ENCODE results near the gene CHCHD3.

CHCHD3 gene

GRCh38 chr7:132766660-132767059, 315.2 kb downstream of the CHCHD3 start:
- peaks cover 24% of the 10 kb centered on the region for H3K27me3 Mint-ChIP-seq (ENCODE audit: low read depth, poor library complexity)
- H3K4me1 Mint-ChIP-seq: no peaks in the 10 kb centered on the region
- no peak for DNase-seq
- no peak overlapping the region for H3K4me3 Mint-ChIP-seq
- H3K27ac Mint-ChIP-seq: no peak overlapping the region
- H3K9me3 Mint-ChIP-seq: peaks cover 21% of the 10 kb centered on the region
- TF ChIP-seq, protein P1, sequence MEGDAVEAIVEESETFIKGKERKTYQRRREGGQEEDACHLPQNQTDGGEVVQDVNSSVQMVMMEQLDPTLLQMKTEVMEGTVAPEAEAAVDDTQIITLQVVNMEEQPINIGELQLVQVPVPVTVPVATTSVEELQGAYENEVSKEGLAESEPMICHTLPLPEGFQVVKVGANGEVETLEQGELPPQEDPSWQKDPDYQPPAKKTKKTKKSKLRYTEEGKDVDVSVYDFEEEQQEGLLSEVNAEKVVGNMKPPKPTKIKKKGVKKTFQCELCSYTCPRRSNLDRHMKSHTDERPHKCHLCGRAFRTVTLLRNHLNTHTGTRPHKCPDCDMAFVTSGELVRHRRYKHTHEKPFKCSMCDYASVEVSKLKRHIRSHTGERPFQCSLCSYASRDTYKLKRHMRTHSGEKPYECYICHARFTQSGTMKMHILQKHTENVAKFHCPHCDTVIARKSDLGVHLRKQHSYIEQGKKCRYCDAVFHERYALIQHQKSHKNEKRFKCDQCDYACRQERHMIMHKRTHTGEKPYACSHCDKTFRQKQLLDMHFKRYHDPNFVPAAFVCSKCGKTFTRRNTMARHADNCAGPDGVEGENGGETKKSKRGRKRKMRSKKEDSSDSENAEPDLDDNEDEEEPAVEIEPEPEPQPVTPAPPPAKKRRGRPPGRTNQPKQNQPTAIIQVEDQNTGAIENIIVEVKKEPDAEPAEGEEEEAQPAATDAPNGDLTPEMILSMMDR (IDR thresholded peaks at IDR 0.05): no peak
- no peaks in the 10 kb centered on the region for H3K36me3 Mint-ChIP-seq (ENCODE audit: low read depth)

- TF ChIP-seq, protein P1 (IDR thresholded peaks at IDR 0.05): no peak
- peaks cover 24% of the 10 kb centered on the region for H3K27me3 Mint-ChIP-seq (ENCODE audit: low read depth, poor library complexity)
- H3K27ac Mint-ChIP-seq: no peak overlapping the region
- no peak overlapping the region for H3K4me3 Mint-ChIP-seq
- H3K36me3 Mint-ChIP-seq (ENCODE audit: low read depth): no peaks in the 10 kb centered on the region
- peaks cover 21% of the 10 kb centered on the region for H3K9me3 Mint-ChIP-seq
- H3K4me1 Mint-ChIP-seq: no peaks in the 10 kb centered on the region
- no peak for DNase-seq
Measured at GRCh38 chr7:132765861-132766260, 316.0 kb downstream of the CHCHD3 start.

- Mint-ChIP-seq H3K27ac (no peak overlapping the region), H3K27me3 (ENCODE audit: low read depth, poor library complexity) (peaks cover 28% of the 10 kb centered on the region), H3K36me3 (ENCODE audit: low read depth) (no peaks in the 10 kb centered on the region), H3K4me3 (no peak overlapping the region), H3K4me1 (no peaks in the 10 kb centered on the region), H3K9me3 (peaks cover 10% of the 10 kb centered on the region)
- no peak for DNase-seq
- TF ChIP-seq, protein P1 (IDR thresholded peaks at IDR 0.05): no peak
Measured at GRCh38 chr7:132764762-132765161, 317.1 kb downstream of the CHCHD3 start.

- H3K9me3 Mint-ChIP-seq: peaks cover 10% of the 10 kb centered on the region
- no peak overlapping the region for H3K27ac Mint-ChIP-seq
- TF ChIP-seq, protein P1 (IDR thresholded peaks at IDR 0.05): no peak
- H3K36me3 Mint-ChIP-seq (ENCODE audit: low read depth): no peaks in the 10 kb centered on the region
- peaks cover 16% of the 10 kb centered on the region for H3K27me3 Mint-ChIP-seq (ENCODE audit: low read depth, poor library complexity)
- DNase-seq: no peak
- H3K4me1 Mint-ChIP-seq: peaks cover 7% of the 10 kb centered on the region
- H3K4me3 Mint-ChIP-seq: no peak overlapping the region
Measured at GRCh38 chr7:132760866-132761265, 321.0 kb downstream of the CHCHD3 start.

- H3K27me3 Mint-ChIP-seq (ENCODE audit: low read depth, poor library complexity): peaks cover 16% of the 10 kb centered on the region
- DNase-seq: no peak
Measured at GRCh38 chr7:132760244-132760623, 321.7 kb downstream of the CHCHD3 start.

More at GRCh38 chr7:132760244-132760623, 321.7 kb downstream of the CHCHD3 start:
- Mint-ChIP-seq H3K4me1 (peaks cover 7% of the 10 kb centered on the region), H3K27ac (no peak overlapping the region), H3K9me3 (peaks cover 10% of the 10 kb centered on the region), H3K4me3 (no peak overlapping the region), H3K36me3 (ENCODE audit: low read depth) (no peaks in the 10 kb centered on the region)
- TF ChIP-seq, protein P1 (IDR thresholded peaks at IDR 0.05): no peak
